ENCODE results near the gene PDE4D.

GRCh38 chr5:59000211-59000610 is 893.3 kb downstream of the PDE4D start:
- TF ChIP-seq, protein P1, sequence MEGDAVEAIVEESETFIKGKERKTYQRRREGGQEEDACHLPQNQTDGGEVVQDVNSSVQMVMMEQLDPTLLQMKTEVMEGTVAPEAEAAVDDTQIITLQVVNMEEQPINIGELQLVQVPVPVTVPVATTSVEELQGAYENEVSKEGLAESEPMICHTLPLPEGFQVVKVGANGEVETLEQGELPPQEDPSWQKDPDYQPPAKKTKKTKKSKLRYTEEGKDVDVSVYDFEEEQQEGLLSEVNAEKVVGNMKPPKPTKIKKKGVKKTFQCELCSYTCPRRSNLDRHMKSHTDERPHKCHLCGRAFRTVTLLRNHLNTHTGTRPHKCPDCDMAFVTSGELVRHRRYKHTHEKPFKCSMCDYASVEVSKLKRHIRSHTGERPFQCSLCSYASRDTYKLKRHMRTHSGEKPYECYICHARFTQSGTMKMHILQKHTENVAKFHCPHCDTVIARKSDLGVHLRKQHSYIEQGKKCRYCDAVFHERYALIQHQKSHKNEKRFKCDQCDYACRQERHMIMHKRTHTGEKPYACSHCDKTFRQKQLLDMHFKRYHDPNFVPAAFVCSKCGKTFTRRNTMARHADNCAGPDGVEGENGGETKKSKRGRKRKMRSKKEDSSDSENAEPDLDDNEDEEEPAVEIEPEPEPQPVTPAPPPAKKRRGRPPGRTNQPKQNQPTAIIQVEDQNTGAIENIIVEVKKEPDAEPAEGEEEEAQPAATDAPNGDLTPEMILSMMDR (IDR thresholded peaks at IDR 0.05), result no peak
- no peak for TF ChIP-seq EZH2 (IDR thresholded peaks at IDR 0.05; ENCODE audit: borderline replicate concordance, insufficient read depth, low read depth, low read length, poor library complexity, severe bottlenecking)
